ENCODE data around the gene ZSCAN32.

The ZSCAN32 gene

GRCh38 chr16:3400779-3401688 lies at the start of gene ZSCAN32, which contains the start of gene ZNF174:
Gene ZSCAN32, minus strand, starts transcription at chr16:3401004. Its CDS starts 3,447 bp downstream, at chr16:3397557.
Gene ZNF174, plus strand, starts transcription at chr16:3401215. Its CDS starts 790 bp downstream, at chr16:3402005.
- H3K79me2 ChIP-seq (ENCODE audit: insufficient read depth, low read length) = peaks cover 67% of the 10 kb centered on the region

GRCh38 chr16:3444032-3444388 lies 43.2 kb upstream of the ZSCAN32 start:
- Histone ChIP-seq H3K27me3 (ENCODE audit: low read length) (no peaks in the 10 kb centered on the region), H3F3A (ENCODE audit: insufficient read depth) (no peaks in the 10 kb centered on the region), H4K20me1 (ENCODE audit: low read depth, low read length) (no peaks in the 10 kb centered on the region), H3K27ac (ENCODE audit: low read depth, low read length) (no peak overlapping the region), H3K9ac (ENCODE audit: low read length) (peak overlapping the region; percentile 60), H3K9me2 (replicated peaks; ENCODE audit: insufficient read depth, low read length) (no peaks in the 10 kb centered on the region), H3K4me3 (ENCODE audit: insufficient read depth, low read length, poor library complexity, severe bottlenecking) (peak overlapping the region; percentile 67), H2AFZ (ENCODE audit: low read depth, low read length, severe bottlenecking) (no peak overlapping the region), H3K36me3 (ENCODE audit: low read length) (peaks cover 8% of the 10 kb centered on the region; the same call in 1 of the 2 replicates), H3K79me2 (ENCODE audit: insufficient read depth, low read length) (peaks cover 30% of the 10 kb centered on the region), H3K4me2 (ENCODE audit: low read depth, low read length, poor library complexity, severe bottlenecking) (peak overlapping the region; percentile 60), H3K9me3 (ENCODE audit: insufficient read depth, low read length) (no peaks in the 10 kb centered on the region)
- TF ChIP-seq CTCF (IDR thresholded peaks at IDR 0.05; ENCODE audit: insufficient read depth, low read length, poor library complexity, severe bottlenecking) (no peak), EZH2phosphoT487 (conservative IDR thresholded peaks at IDR 0.05; ENCODE audit: low read length) (no peak)

More at GRCh38 chr16:3400779-3401688, at the start of gene ZSCAN32, which contains the start of gene ZNF174:
- H3K4me3 ChIP-seq (ENCODE audit: insufficient read depth, low read length, poor library complexity, severe bottlenecking) = peak within 1 kb of the TSS; percentile 90
- no peaks in the 10 kb centered on the region for H3K9me3 ChIP-seq (ENCODE audit: insufficient read depth, low read length)
- peak within 1 kb of the TSS; percentile 95 for H3K9ac ChIP-seq (ENCODE audit: low read length)
- H3F3A ChIP-seq (ENCODE audit: insufficient read depth) = no peaks in the 10 kb centered on the region
- H4K20me1 ChIP-seq (ENCODE audit: low read depth, low read length) = no peaks in the 10 kb centered on the region
- H3K27me3 ChIP-seq (ENCODE audit: low read length) = no peaks in the 10 kb centered on the region
- H3K27ac ChIP-seq (ENCODE audit: low read depth, low read length) = peak within 1 kb of the TSS; percentile 42
- peak within 1 kb of the TSS; percentile 88 for H2AFZ ChIP-seq (ENCODE audit: low read depth, low read length, severe bottlenecking)
- no peaks in the 10 kb centered on the region for H3K9me2 ChIP-seq (replicated peaks; ENCODE audit: insufficient read depth, low read length)
- H3K36me3 ChIP-seq (ENCODE audit: low read length) = peaks cover 26% of the 10 kb centered on the region
- peak within 1 kb of the TSS; percentile 82 for H3K4me2 ChIP-seq (ENCODE audit: low read depth, low read length, poor library complexity, severe bottlenecking)
- TF ChIP-seq EZH2phosphoT487 (conservative IDR thresholded peaks at IDR 0.05; ENCODE audit: low read length) (no peak), CTCF (IDR thresholded peaks at IDR 0.05; ENCODE audit: insufficient read depth, low read length, poor library complexity, severe bottlenecking) (no peak)

- Histone ChIP-seq H4K20me1 (ENCODE audit: low read depth, low read length) (no peaks in the 10 kb centered on the region), H3K27me3 (ENCODE audit: low read length) (no peaks in the 10 kb centered on the region), H3K4me3 (ENCODE audit: insufficient read depth, low read length, poor library complexity, severe bottlenecking) (peak within 1 kb of the TSS; percentile 67), H3K36me3 (ENCODE audit: low read length) (peaks cover 6% of the 10 kb centered on the region; the same call in 1 of the 2 replicates), H3K4me2 (ENCODE audit: low read depth, low read length, poor library complexity, severe bottlenecking) (peak within 1 kb of the TSS; percentile 75), H3K27ac (ENCODE audit: low read depth, low read length) (peak within 1 kb of the TSS; percentile 13; the same call in 1 of the 2 replicates), H3K9ac (ENCODE audit: low read length) (peak within 1 kb of the TSS; percentile 60), H3F3A (ENCODE audit: insufficient read depth) (no peaks in the 10 kb centered on the region), H3K9me2 (replicated peaks; ENCODE audit: insufficient read depth, low read length) (no peaks in the 10 kb centered on the region), H3K9me3 (ENCODE audit: insufficient read depth, low read length) (no peaks in the 10 kb centered on the region), H3K79me2 (ENCODE audit: insufficient read depth, low read length) (peaks cover 30% of the 10 kb centered on the region), H2AFZ (ENCODE audit: low read depth, low read length, severe bottlenecking) (no peak within 1 kb of the TSS)
- TF ChIP-seq EZH2phosphoT487 (conservative IDR thresholded peaks at IDR 0.05; ENCODE audit: low read length) (no peak), CTCF (IDR thresholded peaks at IDR 0.05; ENCODE audit: insufficient read depth, low read length, poor library complexity, severe bottlenecking) (no peak)
Measured at GRCh38 chr16:3443108-3444031, 42.6 kb upstream of the ZSCAN32 start, which contains the start of the genes NAA60 and ZNF597. Gene NAA60, plus strand, starts transcription at chr16:3443680. Its CDS starts 32,548 bp downstream, at chr16:3476228. Gene ZNF597, minus strand, starts transcription at chr16:3443504. Its CDS starts 351 bp downstream, at chr16:3443153.

All from SU-DHL-6 (cell line).